GM10266 (cell line): ENCODE results near the gene TNF.
A peak's percentile ranks its signal among the peaks of the same experiment; 100 is the strongest.

Experiments
- DNase-seq: peaks from one replicate; pipeline ENCODE4 v3.0.0; 2012; ENCODE audit errors: extremely low spot score
- TF ChIP-seq, protein P1 (sequence below): IDR thresholded peaks from 2 replicates; pipeline ENCODE4 v1.5.1; 2012; ENCODE audit warnings: mild to moderate bottlenecking, low read depth; ENCODE audit not compliant: control insufficient read depth, insufficient read depth; ENCODE audit errors: missing control alignments

Gene TNF

DNA sequence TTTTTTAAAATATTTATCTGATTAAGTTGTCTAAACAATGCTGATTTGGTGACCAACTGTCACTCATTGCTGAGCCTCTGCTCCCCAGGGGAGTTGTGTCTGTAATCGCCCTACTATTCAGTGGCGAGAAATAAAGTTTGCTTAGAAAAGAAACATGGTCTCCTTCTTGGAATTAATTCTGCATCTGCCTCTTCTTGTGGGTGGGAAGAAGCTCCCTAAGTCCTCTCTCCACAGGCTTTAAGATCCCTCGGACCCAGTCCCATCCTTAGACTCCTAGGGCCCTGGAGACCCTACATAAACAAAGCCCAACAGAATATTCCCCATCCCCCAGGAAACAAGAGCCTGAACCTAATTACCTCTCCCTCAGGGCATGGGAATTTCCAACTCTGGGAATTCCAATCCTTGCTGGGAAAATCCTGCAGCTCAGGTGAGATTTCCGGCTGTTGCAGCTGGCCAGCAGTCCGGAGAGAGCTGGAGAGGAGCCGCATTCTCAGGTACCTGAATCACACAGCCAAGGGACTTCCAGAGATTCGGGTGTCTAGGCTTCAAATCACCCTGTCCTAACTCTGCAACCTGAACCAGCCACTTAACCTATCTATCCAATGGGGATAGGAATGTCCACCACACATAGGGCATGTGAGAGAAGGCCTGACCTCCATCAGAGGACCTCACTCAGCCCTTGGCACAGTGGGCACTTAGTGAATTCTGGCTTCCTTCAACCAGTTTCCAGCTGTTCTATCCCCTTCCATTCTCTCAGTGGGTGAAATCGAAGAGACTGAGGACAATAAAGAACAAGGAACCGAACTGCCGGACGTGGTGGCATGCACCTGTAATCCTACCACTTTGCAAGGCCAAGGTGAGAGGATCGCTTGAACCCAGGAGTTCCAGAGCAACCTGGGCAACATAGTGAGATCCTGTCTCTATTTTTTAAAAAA is 3.1 kb downstream of the TNF start:
- TF ChIP-seq, protein P1, sequence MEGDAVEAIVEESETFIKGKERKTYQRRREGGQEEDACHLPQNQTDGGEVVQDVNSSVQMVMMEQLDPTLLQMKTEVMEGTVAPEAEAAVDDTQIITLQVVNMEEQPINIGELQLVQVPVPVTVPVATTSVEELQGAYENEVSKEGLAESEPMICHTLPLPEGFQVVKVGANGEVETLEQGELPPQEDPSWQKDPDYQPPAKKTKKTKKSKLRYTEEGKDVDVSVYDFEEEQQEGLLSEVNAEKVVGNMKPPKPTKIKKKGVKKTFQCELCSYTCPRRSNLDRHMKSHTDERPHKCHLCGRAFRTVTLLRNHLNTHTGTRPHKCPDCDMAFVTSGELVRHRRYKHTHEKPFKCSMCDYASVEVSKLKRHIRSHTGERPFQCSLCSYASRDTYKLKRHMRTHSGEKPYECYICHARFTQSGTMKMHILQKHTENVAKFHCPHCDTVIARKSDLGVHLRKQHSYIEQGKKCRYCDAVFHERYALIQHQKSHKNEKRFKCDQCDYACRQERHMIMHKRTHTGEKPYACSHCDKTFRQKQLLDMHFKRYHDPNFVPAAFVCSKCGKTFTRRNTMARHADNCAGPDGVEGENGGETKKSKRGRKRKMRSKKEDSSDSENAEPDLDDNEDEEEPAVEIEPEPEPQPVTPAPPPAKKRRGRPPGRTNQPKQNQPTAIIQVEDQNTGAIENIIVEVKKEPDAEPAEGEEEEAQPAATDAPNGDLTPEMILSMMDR: no peak
- no peak for DNase-seq

DNA sequence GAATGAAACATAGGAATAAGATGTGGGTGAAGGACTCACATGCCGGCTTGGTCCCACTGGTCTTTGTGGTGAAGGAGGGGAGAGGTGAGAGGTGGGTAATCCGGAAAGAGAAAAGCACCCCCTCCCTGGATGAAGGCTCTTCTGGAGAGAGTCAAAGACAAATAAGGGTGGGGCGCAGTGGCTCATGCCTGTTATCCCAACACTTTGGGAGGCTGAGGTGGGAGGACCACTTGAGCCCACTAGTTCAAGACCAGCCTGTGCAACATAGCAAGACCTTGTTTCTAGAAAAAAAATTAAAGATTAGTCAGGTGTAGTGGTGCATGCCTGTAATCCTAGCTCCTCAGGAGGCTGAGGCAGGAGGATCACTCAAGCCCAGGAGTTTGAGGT is 3.7 kb downstream of the TNF start:
- no peak for DNase-seq
- TF ChIP-seq, protein P1: no peak

DNA sequence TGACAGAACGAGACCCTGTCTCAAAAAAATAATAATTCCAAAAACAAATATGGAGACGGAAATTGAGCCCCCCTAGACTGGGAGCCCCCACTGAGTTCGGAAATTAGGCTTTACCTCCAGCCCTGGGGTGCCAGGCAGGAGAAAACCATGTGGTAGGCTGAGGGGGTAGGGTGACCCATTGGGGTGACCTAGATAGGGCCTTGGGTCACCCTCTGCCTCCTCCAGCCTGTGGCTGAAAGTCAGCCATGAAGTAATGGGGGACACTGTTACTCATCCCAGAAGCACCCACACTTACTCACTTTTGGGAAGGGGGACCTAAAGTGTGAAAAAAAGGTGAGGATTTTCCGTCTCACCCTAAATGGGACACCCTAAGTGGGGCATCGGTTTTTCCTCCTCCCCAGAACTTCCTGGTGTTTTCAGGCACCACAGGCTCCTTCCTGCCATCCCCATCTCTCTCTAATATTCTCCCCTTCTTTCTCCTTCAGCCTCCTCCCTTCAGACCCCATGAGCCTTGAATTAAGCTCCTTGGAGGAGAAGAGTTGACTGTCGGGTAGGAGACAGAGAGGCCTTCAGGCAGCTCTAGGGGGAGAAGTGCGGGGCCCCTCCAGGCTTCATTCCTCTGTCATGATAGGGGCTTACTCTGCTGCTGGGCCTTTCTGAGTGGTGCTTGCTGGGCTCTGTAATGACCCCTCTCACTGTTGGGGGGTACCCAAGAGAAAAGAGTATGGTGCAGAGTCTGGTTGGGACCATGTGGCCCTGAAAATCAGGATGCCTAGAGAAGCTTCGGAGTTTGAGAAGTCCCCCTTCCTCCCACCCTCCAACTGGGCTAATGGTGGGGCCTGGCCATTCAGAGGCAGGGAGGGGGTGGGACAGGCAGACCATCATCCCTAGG is 4.4 kb downstream of the TNF start:
- DNase-seq: peak; percentile 22

DNA sequence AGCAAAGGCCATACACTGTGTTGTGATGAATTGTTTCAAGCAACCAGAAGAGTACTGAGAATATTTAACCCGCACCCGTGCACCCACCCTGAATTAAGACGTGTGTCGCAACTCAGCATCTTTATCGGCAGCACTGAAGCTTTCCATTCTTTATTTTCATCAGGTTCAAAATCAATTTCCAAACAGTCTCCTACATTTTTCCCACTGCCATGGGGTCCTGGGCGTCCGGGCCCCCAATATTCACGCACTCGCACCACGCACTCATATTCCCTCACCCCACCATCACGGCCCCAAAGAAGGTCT is 5.0 kb downstream of the TNF start:
- TF ChIP-seq, protein P1: no peak
- no peak for DNase-seq

More for the DNA sequence above, 4.4 kb downstream of the TNF start:
- TF ChIP-seq, protein P1: no peak

DNA sequence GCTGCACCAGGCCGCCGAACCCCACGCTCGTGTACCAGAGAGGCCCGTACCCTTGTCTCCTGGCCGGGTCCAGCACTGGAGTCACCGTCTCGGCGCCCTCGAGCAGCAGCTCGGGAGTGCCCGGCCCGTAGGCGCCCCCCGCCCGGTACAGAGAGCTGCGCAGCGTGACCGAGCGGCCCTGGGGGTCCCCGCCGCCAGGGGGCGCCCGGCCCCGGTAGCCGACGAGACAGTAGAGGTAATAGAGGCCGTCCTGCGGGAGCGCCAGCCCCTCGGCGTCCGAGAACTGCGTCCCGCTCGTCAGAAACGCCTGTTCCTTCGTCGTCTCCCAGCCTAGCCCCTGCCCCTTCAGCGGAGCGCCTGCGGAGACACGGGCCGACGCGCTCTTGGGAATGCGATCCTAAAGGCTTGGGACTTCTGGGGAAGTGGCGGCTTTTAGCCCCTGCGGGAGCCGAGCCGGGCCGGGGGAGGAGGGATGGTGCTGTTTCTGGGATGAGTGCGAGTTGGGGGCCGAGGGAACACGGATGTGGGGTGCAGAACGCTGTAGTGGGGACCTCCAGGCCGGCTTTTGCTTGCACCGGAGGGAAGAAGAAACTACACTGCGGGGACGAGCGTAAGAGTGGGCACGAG is 5.6 kb downstream of the TNF start:
- TF ChIP-seq, protein P1: peak; percentile 94
- peak; percentile 77 for DNase-seq

DNA sequence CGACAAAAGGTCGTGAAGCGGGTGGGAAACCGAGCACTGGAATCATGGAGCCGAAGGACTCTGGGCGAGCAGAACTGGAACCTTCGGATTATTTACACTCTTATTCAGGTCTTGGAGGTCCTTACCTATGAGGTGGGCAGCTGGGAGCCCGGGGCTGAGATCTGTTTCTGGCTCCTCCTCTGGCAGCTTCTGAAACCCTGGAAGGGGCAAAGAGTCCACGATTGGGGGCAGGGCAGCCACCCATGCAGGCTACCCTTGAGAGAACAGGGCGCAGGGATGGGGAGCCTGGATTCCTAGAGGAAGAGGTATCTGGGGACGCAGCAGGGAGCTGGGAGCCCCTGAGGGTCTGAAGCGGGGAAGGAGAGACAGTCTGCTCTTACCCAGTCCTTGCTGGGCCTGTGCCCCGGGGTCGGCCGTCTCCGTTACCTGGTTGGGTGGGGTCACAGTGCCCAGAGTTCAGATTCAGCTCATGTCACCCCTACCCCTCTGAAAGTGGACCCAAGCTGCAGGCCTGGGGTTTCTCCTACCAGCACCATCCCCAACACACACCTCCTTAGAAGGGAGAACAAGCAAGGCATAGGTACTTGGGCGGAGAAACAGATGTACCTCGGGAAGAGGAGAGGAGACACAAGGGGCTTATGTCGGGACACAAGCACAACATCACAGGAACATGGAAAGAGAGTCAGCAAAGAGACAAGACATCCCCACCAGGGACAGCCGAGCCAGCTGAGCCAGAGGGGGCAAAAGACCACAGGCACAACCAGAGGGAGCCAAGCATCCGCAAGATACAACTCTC is 6.3 kb downstream of the TNF start:
- TF ChIP-seq, protein P1: no peak
- DNase-seq: no peak
